Superior temporal gyrus (tissue), 1 donor: ENCODE results near the gene IL1B.

Experiments
- DNase-seq: peaks from one replicate; pipeline ENCODE4 v3.0.0-alpha.2; 2016; ENCODE audit errors: extremely low spot score

Gene IL1B

DNA sequence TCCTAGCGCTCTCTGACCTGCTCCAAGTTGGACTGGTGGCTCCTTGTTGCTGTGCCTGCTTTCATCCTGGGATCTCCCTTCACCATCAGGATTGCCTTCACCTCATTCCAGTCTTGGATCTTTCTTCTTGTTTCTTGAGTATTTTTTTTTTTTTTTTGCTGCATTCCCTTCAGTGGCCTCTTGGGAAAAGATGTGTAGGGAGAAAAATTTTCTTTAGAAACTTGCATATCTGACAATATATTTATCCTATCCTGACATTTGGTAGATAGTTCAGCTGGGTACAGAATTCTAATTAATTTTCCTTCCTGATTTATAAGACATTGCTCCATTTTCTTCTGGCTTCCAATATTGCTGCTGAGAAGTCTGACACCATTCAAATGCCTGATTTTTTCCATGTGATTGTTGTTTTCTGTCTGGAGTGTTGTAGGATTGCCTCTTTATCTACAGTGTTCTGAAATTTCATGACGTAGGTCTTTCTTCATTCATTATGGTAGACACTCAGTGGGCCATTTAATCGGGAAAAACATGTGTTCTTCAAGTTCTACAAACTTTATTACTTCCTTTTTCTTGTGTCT lies 29.3 kb downstream of the IL1B start:
- no peak for DNase-seq

DNA sequence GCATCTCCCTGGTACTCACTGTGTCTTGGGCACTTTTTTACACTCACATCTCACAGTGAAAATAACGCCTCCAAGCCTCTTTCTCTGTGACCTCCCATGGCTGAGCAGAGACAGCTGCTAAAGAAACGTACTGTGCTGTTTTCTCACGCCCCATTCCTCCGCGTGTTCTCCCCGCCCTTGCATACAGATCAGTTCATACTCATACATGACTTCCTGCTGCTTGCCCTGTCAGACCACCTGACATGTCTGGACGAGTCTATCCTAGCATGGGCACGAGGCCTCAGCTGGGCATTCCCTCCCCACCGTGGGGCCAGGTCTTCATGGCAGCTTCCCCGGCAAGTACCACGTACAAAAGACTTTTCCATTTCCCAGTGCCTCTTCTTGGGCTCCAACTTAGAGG lies 31.0 kb downstream of the IL1B start:
- no peak for DNase-seq

DNA sequence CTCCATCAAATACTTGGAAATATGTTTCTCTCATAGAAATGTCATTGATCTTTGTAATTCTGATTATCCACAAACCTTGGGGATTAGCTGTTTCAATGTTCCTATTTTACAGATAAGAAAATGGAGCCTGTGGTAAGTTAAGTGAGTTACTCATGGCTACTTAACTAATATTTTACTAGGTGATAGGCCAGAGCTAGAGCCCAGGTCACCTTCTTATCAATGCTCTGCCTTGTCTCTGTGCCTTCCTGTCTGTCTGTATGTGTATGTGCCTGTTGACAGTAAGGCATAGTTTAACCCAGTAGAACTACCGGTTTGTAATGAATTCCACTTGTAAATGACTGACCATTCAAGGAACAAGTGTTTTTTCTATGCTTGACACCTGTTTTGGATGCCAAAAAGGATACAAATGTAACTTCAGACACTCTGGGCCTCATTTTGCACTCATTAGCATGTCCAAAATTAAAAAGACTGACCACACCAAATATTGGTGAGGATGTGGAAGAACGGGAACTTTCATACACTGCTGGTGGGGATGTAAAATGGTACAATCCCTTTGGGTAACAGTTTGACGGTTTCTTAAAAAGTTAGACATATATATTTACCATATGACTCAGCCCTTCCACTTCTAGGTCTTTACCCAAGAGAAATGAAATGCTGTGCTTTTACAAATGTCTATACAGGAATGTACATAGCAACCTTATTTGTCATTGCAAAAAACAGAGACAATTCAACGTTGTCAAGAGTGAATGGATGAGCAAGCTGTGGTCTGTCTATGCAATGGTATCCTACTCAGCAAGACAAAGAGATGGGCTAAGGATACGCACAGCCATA lies 32.7 kb downstream of the IL1B start:
- no peak for DNase-seq

DNA sequence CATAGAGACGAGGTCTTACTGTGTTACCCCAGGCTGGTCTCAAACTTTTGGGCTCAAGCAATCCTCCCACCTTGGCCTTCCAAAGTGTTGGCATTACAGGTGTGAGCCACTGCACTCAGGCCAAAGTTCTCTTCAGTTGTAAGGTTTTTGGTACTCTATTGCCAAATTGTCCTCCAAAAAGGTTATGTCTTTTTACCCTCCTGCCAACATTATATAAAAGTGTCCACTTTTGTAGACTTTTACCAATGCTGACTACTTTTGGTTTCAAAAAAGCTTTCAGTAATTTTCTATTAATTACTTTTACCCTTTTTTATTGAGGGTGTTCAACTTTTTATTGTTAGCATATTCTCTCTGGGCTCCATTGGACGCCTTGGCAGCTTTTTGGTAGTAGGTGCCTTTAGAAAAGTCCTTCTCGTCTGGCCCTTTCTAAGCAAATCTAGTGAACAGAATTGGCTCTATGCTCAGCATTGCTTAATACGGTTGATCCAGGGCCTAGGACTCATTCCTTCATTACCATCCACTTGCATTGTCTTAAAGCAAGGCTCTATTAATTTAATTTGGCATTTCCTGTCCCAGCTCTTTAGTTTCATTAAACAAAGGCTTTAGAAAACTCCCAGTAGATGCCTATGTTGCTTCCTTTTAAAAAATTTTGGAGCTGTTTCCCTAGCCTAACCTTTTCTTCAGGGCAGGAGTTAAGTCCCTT lies 35.5 kb downstream of the IL1B start:
- DNase-seq: no peak

DNA sequence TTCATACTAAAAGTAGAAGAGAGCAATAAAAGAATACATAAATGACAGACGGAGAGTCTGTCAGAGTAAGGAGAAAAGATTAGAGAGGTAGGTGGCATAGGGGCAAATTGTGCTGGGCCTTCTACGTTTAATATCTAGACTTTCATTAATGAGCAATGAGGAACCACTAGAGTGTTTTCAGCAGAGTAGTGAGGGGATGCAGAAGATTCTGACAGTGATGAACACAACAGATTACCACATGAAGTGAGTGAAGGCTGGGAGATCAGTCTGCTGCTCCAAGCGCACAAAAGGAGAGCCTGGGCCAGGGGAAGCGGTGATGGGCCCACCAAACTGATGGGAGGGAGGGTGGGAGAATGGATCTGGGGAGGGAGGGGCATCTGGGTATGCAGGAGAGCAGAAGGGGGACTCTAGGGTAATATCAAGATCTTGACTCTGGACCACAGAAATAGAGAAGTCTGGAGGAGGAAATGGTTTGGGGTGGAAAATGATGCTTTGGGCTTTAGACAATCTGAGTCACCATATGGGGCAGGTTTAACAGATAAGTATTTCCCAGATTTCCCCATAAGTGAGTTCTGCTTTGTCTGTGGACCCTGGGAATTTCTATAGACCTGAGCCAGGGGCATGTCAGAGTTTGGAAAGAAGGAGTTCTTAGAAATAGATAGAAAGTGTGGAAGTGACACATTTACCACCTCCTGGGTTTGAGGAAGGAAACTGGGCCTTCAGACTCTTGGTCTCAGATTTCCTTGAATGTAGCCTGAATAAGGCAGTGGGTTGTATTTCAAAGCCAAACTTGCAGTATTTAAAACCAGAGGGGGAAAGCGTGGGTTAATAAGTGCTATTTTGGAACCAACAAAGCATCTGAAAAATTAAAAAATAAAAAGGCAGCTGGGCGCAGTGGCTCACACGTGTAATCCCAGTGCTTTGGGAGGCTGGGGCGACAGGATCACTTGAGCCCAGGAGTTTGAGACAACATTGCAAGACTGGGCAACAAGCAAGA lies 37.3 kb downstream of the IL1B start:
- DNase-seq: no peak

DNA sequence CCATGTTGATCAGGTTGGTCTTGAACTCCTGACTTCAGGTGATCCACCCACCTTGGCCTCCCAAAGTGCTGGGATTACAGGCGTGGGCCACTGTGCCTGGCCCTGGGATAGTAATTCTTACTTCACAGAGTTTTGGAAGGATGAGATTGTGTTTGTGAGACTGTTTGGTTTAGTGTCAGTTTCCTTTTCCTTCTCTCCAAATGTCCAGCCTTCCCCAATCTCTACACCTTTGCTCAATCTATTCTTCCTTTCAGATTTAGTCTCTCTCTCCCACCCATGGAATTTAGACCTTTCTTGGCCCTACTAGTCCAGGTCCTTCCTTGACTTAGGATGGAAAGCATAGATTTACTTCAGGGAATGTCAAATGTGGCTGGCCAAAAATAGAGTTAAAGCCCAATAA lies 40.1 kb downstream of the IL1B start:
- DNase-seq: no peak

DNA sequence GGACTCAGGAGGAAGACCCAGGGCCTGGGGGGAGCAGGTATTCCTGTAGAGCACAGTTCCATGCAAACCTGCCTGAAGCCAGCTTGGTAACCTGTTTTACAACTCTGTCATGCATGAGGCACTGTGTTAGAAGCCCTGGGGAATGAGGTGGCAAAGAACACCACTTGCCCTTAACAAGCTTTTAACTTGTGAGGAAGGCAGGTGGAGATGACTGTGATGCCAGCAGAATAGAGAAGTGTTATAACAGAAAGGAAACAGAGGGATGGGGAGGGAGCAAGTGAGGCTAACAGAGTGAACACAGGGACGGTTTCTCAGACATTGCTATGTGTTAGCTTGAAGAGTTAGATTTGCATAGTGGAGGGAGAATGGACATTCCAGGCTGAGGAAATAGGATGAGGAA lies 40.8 kb downstream of the IL1B start:
- DNase-seq: no peak

DNA sequence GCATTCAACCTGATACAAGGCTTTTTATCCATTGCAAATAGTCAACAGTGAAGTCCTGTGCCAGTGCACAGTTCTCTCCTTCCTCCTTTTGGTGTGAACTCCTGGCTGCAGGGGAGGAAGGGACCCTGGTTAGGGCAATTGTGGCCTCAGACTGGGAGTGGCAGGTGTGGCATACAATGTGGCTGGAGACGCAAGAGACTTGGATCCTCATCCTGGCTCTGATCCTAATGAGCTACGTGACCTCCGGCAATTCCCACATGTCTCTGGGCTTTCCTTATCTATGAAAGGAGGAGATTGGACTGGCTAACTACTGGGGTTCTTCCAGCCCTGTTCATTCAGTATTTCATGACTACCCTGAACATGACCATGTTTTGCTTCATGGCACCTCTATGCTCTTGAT lies 41.7 kb downstream of the IL1B start:
- DNase-seq: no peak

DNA sequence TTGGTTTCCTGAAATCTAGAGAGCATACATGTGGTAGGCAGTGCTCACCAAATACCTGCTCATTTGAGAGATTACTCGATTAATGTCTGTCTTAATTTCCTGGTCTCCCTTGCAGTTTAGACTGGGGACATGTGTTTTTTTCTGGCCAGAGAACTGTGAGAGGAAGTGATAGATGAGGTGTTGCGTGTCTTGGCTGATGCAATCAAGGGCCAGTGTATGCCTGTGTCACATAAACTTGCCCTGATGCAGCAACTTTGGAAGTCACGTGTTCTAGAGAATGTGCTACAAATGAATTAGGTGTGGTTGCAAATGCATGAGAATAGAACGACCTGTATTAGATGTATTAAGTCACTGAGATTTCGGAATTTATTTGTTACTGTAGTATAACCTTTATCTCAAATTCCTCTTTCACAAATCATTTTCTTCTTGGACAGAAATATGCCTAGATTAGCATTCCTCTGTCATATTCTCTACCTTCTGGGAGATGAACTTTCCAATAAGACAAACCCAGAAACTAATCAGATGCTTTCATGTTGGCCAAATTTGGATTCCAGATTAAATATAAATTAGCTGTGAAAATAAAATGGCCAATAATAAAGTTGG lies 42.3 kb downstream of the IL1B start:
- no peak for DNase-seq

DNA sequence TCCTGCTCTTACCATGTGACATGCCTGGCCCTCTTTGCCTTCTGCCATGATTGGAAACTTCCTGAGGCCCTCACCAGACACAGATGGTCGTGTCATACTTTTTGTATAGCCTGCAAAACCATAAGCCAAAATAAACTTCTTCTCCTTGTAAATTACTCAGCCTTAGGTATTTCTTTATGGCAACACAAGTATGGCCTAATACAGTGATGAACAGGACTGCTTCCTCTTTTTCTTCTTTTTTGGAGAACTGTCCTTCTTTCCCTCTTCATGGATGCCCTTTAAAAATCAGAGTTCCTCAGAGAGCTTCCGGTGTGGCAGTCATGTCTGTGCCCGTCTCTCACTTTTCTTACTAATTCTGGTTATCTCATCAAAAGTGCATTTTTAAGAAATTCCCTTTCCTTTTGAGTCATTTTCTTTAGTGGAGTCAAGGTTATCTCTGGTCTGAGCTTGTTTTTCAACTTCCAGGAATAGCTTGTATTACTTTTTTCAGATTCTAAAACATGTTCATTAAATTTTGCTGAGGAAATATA lies 43.1 kb downstream of the IL1B start:
- no peak for DNase-seq

DNA sequence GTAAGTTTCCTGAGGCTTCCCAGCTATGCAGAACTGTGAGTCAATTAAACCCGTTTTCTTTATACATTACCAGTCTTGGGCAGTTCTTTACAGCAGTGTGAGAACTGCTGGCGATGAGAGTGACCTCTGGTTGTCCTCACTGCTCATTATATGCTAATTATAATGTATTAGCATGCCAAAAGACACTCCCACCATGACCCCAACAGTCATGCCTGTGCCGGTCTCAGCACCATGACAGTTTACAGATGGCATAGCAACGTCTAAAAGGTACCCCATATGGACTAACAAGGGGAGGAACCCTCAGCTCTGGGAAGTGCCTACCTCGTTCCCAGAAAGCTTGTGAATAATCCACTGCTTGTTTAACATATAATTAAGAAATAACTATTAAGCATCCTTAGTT lies 44.2 kb downstream of the IL1B start:
- DNase-seq: no peak

DNA sequence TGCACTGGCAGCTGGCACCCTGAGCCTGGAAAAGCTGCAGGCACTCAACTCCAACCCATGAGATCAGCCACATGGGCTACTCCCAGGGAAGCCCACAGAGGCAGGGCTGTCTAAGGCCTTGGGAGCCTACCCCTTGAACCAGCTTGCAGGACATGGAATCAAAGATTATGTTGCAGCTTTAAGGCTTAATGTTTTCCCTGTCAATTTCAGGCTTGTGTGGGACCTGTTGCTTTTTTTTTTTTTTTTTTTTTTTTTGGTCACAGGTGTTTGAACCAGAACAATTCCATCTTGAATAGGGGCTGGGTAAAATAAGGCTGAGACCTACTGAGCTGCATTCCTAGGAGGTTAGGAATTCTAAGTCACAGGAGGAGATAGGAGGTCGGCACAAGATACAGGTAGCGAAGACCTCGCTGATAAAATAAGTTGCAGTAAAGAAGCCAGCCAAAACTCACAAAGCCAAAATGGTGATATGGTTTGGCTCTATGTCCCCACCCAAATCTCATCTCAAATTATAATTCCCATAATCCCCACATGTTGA lies 44.8 kb downstream of the IL1B start:
- no peak for DNase-seq

DNA sequence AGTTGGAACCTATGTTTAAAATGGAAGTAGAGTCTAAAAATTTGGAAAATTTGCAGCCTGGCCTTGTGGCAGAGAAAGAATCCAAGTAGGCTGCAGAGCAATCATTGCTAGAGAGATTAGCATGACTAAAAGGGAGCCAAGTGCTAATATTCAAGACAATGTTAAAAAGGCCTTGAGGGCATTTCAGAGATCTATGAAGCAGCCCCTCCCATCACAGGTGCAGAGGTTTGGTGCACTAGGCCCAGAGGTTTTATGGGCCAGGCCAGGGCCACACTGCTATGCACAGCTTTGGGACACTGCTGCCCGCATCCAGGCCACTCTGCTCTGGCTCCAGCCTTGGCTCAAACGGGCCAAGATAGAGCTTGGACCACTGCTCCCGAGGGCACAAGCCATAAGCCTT lies 45.6 kb downstream of the IL1B start:
- DNase-seq: no peak

DNA sequence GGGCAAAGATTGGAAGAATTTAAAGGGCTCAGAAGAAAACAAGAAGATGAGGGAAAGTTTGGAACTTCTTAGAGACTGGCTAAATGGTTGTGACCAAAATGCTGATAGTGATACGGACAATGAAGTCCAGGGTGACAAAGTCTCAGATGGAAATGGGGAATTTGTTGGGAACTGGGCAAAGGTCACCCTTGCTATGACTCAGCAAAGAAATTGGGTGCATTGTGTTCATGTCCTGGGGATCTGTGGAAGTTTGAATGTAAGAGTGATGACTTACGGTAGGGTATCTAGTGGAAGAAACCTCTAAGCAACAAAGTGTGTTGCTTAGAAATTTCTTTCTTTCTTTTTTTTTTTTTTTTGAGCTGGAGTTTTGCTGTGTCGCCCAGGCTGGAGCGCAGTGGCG lies 46.3 kb downstream of the IL1B start:
- DNase-seq: no peak

DNA sequence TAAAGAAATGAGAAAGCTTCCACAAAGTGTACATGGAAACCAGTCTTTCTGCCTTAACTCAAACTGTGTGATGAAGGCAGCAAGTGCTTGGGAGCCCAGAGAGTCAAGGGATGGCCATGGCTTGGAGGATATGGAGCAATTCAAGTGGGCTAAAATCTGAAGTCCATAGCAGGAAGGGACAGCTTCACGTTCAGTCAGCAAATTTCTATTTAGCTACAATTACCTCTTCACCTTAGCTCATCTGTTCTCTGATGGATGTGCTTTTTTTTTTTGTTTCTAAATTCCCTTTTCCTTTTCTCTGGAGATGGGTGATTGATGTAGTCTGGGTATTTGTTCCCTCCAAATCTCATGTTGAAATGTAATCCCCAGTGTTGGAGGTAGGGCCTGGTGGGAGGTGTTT lies 47.4 kb downstream of the IL1B start:
- no peak for DNase-seq

DNA sequence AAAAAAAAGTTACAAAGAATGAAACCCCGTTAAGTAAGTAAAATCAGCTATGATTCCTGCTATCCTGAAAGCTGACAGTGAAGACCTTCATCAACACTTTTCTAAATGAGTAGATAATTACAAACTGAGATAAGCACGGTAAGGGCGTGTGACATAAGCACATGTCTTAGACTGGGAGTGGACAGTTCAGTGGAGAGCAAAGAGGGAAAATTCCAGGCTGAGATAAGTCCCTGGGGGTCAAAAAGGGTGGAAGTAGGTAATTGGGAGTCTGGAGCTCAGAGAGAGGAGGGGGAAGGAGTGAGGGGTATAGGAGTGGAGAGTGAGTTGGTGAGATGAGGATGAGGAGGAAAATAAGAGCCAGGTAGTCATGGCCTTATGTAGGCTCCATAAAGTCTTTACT lies 47.9 kb downstream of the IL1B start:
- DNase-seq: no peak

DNA sequence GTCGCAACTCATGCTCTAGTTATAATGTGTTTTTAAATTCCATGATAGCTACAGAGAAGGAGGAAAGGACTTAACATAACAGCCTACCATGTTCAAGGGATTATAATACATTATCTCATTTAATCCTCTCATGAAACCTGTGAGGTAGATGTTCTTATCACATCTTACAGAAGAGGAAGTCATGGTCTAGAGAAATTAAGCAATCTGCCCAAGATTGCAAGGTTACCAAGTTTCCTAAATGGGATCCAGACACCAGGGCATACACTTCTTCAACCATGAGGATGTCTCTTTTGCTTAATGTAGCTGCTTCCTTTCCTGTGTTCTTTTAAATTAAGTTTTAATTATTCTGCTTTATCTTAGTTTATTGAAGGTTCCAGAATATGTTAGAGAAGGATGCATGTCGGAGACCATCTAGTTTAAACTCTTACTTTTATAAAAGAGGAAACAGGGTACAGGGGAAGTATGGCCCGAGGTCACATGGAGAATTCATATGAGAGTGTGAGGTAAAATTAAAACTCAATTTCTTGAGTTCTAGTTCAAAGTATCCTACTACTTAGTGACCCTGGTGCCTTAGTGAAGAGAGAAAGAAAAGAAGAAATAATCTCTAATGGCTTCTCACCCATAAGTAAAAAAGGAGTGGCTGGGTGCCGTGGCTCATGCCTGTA lies 48.7 kb downstream of the IL1B start:
- no peak for DNase-seq

DNA sequence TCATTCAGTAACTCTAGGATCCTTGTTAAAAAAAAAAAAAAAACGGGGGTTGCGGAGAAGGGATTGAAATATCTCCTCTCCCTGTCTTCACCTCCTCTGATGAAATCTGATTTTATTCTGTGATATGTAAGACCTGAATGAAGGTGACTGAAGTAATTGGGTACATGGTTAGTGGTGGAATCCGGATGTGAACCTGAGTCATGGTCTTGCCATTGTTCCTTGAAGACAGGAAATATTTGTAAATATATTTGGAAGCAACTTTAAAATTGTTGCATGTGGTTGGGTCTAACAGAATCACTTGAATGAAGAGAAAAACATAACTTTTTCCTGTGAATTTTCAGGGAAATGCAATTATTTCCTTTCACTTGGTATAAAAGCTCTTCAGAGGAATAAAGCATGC lies 49.3 kb downstream of the IL1B start:
- no peak for DNase-seq

DNA sequence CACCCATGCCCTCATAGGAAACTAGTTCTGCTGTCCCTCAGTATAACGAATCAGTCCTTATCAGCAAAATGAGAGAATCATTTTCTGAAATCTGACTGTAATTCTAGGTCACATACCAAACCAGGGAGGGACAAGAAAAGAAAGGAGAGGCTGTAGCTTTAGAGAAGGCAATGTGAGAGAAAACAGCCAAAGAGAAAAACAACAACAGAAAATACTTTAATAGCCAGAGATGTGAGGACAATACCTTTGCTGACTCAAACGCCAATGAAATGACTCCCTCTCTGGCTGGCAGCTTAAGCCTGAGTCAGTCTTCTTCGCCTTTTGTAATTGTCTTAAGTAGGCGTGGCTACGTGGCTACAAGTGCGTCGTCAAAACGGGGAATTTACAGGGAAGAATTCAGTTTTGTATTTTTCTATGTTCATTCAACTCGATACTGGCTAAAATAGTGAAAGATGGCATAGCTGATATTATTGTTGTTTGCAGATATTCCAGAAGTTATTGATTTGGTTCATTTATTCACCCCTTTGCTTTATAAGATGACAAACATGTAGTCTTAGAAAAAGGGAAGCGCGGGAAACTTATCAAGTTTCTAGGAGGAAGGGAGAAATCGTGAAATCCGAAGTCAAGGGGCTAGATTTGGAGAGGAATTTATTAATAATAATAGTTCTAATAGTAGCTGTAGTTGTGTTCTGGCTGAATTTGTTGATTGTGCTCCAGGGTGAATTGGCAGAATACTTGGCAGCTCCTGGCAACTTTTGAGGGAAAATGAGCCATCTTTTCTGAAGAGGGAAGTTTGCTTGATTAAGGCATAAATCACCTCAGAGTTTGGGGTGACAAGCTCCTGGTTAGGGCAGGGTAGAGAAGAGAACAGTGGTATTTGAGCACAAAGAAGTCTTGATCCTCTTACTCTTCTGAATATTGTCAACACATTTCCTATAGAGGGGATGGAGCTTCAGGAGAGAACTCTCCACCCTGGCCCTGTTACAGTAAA lies 52.1 kb downstream of the IL1B start, which contains the start of gene IL1A:
TSS of gene IL1A (minus strand) at position 295 of the 991 bp plus-strand sequence. CDS start 723 bp downstream, outside the sequence.
- DNase-seq: peak; percentile 23
